Naive thymus-derived CD4-positive, alpha-beta T cell (primary cell): ENCODE data around the gene PXMP4. TPM values are rescaled to one million over a fixed set of nuclear protein-coding genes. Genes with fewer than 3 reads are reported as not detected.

ENCODE experiments used
- ATAC-seq: fragments of 150-1000 bp; cut with Tn5 transposase; 2 replicates; pipeline ENCODE4 v1.10.0; 2021; ENCODE audit warnings: mild to moderate bottlenecking, moderate library complexity
- CTCF ChIA-PET: fragments of 350-600 bp; sonication (Branson Sonifier 250); formaldehyde crosslinking; loops from one replicate; lab custom pipeline; 2021; ENCODE audit warnings: antibody characterized with exemption; lab: Charles Lee
- POLR2A ChIA-PET: fragments of 350-600 bp; sonication (Branson Sonifier 250); formaldehyde crosslinking; loops from one replicate; lab custom pipeline; 2021; ENCODE audit warnings: antibody characterized with exemption, inconsistent platforms; lab: Charles Lee
- DNase-seq, 9 donors: peaks; one replicate each; pipeline versions ENCODE4 v3.0.0 to v3.0.0-alpha.2; 2020 to 2022; ENCODE audit warnings: mixed read lengths in 1 of 9
- H3K27ac ChIP-seq: one replicate; pipeline ENCODE4 v1.7.0; 2013; ENCODE audit warnings: mild to moderate bottlenecking, low read depth, low read length, moderate library complexity
- H3K27me3 ChIP-seq, 2 donors: one replicate each; pipeline ENCODE4 v1.7.0; 2013; ENCODE audit warnings: low read length in 2 of 2, mild to moderate bottlenecking in 2 of 2, moderate library complexity in 2 of 2; ENCODE audit not compliant: control insufficient read depth in 2 of 2, insufficient read depth in 2 of 2
- H3K36me3 ChIP-seq, 3 experiments: 1 replicate in 2 of 3; 2 replicates in 1 of 3; pipeline ENCODE4 v1.7.0; 2013; ENCODE audit warnings: low read length in 3 of 3, mild to moderate bottlenecking in 3 of 3, moderate library complexity in 1 of 3; ENCODE audit not compliant: insufficient read depth in 3 of 3, control insufficient read depth in 2 of 3
- H3K4me1 ChIP-seq, 2 donors: one replicate each; pipeline ENCODE4 v1.7.0; 2013; ENCODE audit warnings: low read length in 2 of 2, mild to moderate bottlenecking in 2 of 2, moderate library complexity in 1 of 2; ENCODE audit not compliant: control insufficient read depth in 2 of 2, insufficient read depth in 2 of 2
- H3K4me3 ChIP-seq: 2 replicates; pipeline ENCODE4 v1.7.0; 2013; ENCODE audit warnings: mild to moderate bottlenecking, low read length
- H3K9me3 ChIP-seq, 3 experiments: 1 replicate in 2 of 3; 2 replicates in 1 of 3; pipeline ENCODE4 v1.7.0; 2013; ENCODE audit warnings: low read length in 3 of 3; ENCODE audit not compliant: control insufficient read depth in 2 of 3
- H3K27ac Mint-ChIP-seq, 9 donors: one replicate each; pipeline ENCODE4 v1.8.0; 2020 to 2022; ENCODE audit warnings: mixed read lengths in 9 of 9, mild to moderate bottlenecking in 8 of 9, moderate library complexity in 5 of 9, inconsistent platforms in 2 of 9
- H3K27me3 Mint-ChIP-seq, 5 donors: one replicate each; pipeline ENCODE4 v1.8.0; 2021 to 2022; ENCODE audit warnings: mixed read lengths in 5 of 5, mild to moderate bottlenecking in 1 of 5
- H3K36me3 Mint-ChIP-seq, 5 donors: one replicate each; pipeline ENCODE4 v1.8.0; 2020 to 2022; ENCODE audit warnings: mixed read lengths in 5 of 5, mild to moderate bottlenecking in 3 of 5, inconsistent platforms in 1 of 5
- H3K4me1 Mint-ChIP-seq, 7 donors: one replicate each; pipeline ENCODE4 v1.8.0; 2020 to 2022; ENCODE audit warnings: mixed read lengths in 7 of 7, mild to moderate bottlenecking in 3 of 7, inconsistent platforms in 1 of 7
- H3K4me3 Mint-ChIP-seq, 10 donors: one replicate each; pipeline ENCODE4 v1.8.0; 2020 to 2022; ENCODE audit warnings: mild to moderate bottlenecking in 10 of 10, mixed read lengths in 10 of 10, moderate library complexity in 6 of 10, inconsistent platforms in 2 of 10
- H3K9me3 Mint-ChIP-seq, 11 donors: one replicate each; pipeline ENCODE4 v1.8.0; 2020 to 2022; ENCODE audit warnings: mixed read lengths in 11 of 11, mild to moderate bottlenecking in 4 of 11, inconsistent platforms in 1 of 11, moderate library complexity in 1 of 11
- intact Hi-C, 2 donors: fragments of 100-400 bp; cut with micrococcal nuclease; formaldehyde crosslinking; loops; one replicate each; pipeline ENCODE4 v1.15.1; 2023
- polyA plus RNA-seq, 2 donors: library from polyadenylated mRNA; unstranded; fragments of 300-500 nt; fragmentation: Illumina TruSeq; gene quantifications; one replicate each; pipeline ENCODE4 v1.2.3, GENCODE V29; 2021
- total RNA-seq, 6 experiments: library from RNA in 5 of 6; stranded (reverse) in 5 of 6; gene quantifications; 1 replicate in 5 of 6; 2 replicates in 1 of 6; pipeline ENCODE4 v1.2.3 and lab custom pipeline; 2021 to 2026

Gene PXMP4
- total and polyA plus RNA-seq, 7 experiments from 2014 or later, result 4.5 to 18.7 (median 10.1) TPM

DNA sequence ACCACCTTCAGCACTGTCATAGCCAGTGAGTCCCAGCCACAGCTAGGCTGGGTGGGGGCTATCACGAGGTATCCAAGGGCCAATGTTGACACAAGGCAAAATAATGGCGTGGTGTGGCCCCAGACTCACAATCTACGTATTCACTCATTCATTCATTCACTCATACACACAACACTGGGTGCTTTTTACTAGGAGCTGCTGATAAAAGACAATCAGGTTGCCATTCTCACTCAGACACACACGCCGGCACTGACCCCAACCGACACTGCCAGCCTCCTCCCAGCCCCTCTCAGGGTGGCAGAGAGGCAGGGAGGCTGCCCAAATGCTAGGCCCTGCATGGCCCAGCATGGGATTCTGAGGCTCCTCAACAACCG lies 59.4 kb downstream of the PXMP4 start:
- intact Hi-C loops, result loop anchor here (5.0 to 10.0 kb wide), 3 partner anchors 72 to 257 kb away; partner anchors contain the start of genes CHMP4B (in 1 of the 2) and ZNF341 (in 1 of the 2)
- Histone ChIP-seq H3K4me3 (no peak overlapping the region), H3K9me3 (no peaks in the 10 kb centered on the region), H3K27me3 (no peaks in the 10 kb centered on the region), H3K4me1 (peaks cover 14 to 15% of the 10 kb centered on the region in 2 donors), H3K36me3 (no peaks in the 10 kb centered on the region), H3K27ac (no peak overlapping the region)
- DNase-seq (no peak), ATAC-seq (no peak)
- Mint-ChIP-seq H3K27ac (no peak overlapping the region), H3K9me3 (no peaks in the 10 kb centered on the region), H3K4me1 (peaks cover 14 to 27% (median 22%) of the 10 kb centered on the region in 7 donors), H3K27me3 (no peaks in the 10 kb centered on the region), H3K4me3 (no peak overlapping the region), H3K36me3 (no peaks in the 10 kb centered on the region)
- POLR2A ChIA-PET, result no interaction called here
- CTCF ChIA-PET, result no interaction called here

DNA sequence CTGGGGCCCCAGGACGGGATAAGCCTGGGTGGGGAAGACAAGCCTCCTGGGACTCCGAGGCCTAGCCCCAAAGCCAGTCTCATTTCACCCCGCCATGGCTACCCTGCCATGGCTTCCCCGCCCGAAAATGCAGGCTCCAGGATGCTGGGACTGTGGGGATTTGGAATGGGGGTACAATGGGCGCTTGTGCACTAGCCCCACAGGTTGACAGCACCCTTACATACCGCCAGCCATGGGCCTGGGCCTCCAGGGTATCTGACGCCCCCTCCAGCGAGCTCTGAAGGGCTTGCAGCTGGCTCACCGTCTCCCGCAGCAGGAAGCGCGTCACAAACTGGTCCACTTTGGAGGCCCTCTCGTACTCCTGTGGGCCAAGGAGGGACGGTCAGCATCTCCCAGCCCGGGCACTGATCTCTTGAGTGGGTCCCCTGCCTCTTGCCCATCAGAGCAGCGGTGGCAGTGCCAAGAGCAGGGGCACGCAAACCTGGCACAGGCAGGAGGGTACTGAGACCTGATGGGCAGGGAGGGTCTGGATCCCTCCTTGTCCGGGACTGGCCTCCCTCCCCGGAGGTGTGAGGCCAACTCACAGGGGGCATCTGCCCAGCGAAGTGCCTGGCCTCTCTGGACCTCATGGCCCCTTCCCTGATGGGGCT lies 60.0 kb downstream of the PXMP4 start:
- Mint-ChIP-seq H3K27ac (no peak overlapping the region), H3K4me1 (peaks cover 12 to 23% (median 18%) of the 10 kb centered on the region in 7 donors), H3K36me3 (no peaks in the 10 kb centered on the region), H3K9me3 (no peaks in the 10 kb centered on the region), H3K4me3 (no peak overlapping the region), H3K27me3 (no peaks in the 10 kb centered on the region)
- ChIA-PET POLR2A (no interaction called here), CTCF (no interaction called here)
- no peaks in the 10 kb centered on the region for H3K27me3 ChIP-seq
- intact Hi-C loops, result loop anchor here (5.0 to 10.0 kb wide), 3 partner anchors 72 to 257 kb away; partner anchors contain the start of genes CHMP4B (in 1 of the 2) and ZNF341 (in 1 of the 2)
- H3K27ac ChIP-seq, result no peak overlapping the region
- peaks cover 14 to 15% of the 10 kb centered on the region in 2 donors for H3K4me1 ChIP-seq
- no peak overlapping the region for H3K4me3 ChIP-seq
- no peaks in the 10 kb centered on the region for H3K9me3 ChIP-seq
- H3K36me3 ChIP-seq, result no peaks in the 10 kb centered on the region
- DNase-seq, result no peak
- ATAC-seq, result no peak

DNA sequence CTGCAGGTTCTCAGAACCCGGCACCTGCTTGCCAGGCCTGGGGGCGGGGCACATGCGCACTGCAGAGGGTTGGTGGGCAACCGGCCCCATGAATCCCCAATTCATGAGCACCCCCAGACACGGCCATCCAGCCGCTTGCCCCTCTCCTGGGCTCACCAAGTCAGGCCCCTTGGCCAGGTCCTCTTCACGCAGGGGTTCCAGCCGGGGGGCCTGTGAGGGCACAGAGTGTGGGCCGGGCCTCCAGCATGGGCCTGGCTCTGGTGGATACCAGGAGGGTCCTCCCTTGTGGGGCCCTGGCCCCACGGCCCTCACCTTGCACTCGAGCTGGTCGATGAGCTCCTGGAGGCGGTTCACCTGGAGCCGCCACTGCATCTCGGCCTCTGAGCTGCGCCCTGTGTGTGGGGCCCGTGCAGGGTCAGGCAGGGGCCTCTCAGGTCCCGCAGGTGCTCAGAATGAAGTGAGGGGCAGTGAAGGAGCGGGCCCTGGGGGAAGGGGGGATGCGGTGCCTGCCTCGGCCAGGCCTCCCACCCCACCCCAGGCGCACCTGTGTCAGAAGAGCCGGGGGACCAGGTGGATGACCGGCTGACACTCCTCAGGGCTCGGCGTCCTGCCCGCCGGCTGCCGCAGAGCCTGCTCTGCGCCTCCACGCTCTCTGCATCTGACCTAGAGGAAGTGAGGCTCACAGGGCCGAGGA lies 60.6 kb downstream of the PXMP4 start:
- ATAC-seq, result no peak
- Histone ChIP-seq H3K27me3 (no peaks in the 10 kb centered on the region), H3K4me1 (peaks cover 14 to 15% of the 10 kb centered on the region in 2 donors), H3K36me3 (no peaks in the 10 kb centered on the region), H3K4me3 (no peak overlapping the region), H3K9me3 (no peaks in the 10 kb centered on the region), H3K27ac (no peak overlapping the region)
- Mint-ChIP-seq H3K36me3 (no peaks in the 10 kb centered on the region), H3K4me1 (peaks cover 5 to 18% (median 11%) of the 10 kb centered on the region in 7 donors), H3K27me3 (no peaks in the 10 kb centered on the region), H3K9me3 (no peaks in the 10 kb centered on the region), H3K27ac (no peak overlapping the region), H3K4me3 (no peak overlapping the region)
- POLR2A ChIA-PET, result no interaction called here
- intact Hi-C loops, result loop anchor here (5.0 to 10.0 kb wide), 3 partner anchors 73 to 258 kb away; partner anchors contain the start of genes CHMP4B (in 1 of the 2) and ZNF341 (in 1 of the 2)
- DNase-seq, result no peak
- CTCF ChIA-PET, result no interaction called here

DNA sequence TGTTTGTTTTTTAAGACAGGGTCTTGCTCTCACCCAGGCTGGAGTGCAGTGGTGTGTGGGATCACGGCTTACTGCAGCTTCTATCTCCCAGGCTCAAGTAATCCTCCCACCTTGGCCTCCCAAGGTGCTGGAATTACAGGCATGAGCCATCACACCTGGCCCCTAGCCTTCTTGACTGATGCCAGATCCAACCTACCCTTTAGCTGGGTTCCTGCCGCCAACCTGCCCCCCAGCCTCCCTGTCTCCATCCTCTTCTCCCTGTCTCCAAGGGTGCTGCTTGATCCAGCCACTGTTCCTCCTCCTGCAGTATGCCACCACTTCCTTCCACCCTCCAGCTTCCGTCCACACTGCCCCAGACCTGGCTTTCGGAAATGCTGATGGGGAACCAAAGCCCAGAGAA lies 61.2 kb downstream of the PXMP4 start:
- peaks cover 0 to 15% (median 6%) of the 10 kb centered on the region in 7 donors for H3K4me1 Mint-ChIP-seq
- intact Hi-C loops, result no loop called here
- H3K27me3 Mint-ChIP-seq, result no peaks in the 10 kb centered on the region
- H3K36me3 Mint-ChIP-seq, result no peaks in the 10 kb centered on the region
- no peak overlapping the region for H3K4me3 Mint-ChIP-seq
- Histone ChIP-seq H3K4me3 (no peak overlapping the region), H3K36me3 (no peaks in the 10 kb centered on the region), H3K4me1 (peaks cover 8 to 10% of the 10 kb centered on the region in 2 donors), H3K9me3 (no peaks in the 10 kb centered on the region), H3K27me3 (no peaks in the 10 kb centered on the region), H3K27ac (no peak overlapping the region)
- no peak for DNase-seq
- ChIA-PET POLR2A (no interaction called here), CTCF (no interaction called here)
- H3K9me3 Mint-ChIP-seq, result no peaks in the 10 kb centered on the region
- no peak overlapping the region for H3K27ac Mint-ChIP-seq
- no peak for ATAC-seq

DNA sequence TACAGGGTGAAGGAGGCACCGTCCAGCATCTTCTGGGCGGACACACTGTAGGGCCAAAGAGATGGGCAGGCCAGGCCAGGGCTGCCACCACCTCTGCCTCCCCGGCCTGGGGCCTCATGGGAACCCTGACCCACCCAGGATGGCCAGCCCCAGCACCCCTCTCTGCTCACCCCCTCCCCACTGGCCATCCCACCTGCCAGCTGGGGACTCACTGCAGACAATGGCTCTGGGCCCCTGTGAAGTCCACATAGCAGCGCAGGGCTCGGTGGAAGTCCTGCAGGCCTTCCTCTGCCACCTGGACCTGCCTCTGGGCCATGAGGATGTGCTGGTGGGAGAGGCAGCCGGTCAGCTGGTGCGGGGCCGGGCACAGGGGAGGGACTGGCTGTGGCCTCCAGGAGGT lies 61.6 kb downstream of the PXMP4 start:
- POLR2A ChIA-PET, result no interaction called here
- no peaks in the 10 kb centered on the region for H3K9me3 ChIP-seq
- CTCF ChIA-PET, result no interaction called here
- Mint-ChIP-seq H3K27me3 (no peaks in the 10 kb centered on the region), H3K4me1 (peaks cover 3 to 15% (median 5%) of the 10 kb centered on the region in 7 donors), H3K4me3 (no peak overlapping the region), H3K27ac (no peak overlapping the region), H3K36me3 (no peaks in the 10 kb centered on the region), H3K9me3 (no peaks in the 10 kb centered on the region)
- H3K27ac ChIP-seq, result no peak overlapping the region
- peaks cover 7 to 8% of the 10 kb centered on the region in 2 donors for H3K4me1 ChIP-seq
- ATAC-seq, result no peak
- no peaks in the 10 kb centered on the region for H3K27me3 ChIP-seq
- H3K4me3 ChIP-seq, result no peak overlapping the region
- intact Hi-C loops, result no loop called here
- no peaks in the 10 kb centered on the region for H3K36me3 ChIP-seq
- DNase-seq, result no peak

DNA sequence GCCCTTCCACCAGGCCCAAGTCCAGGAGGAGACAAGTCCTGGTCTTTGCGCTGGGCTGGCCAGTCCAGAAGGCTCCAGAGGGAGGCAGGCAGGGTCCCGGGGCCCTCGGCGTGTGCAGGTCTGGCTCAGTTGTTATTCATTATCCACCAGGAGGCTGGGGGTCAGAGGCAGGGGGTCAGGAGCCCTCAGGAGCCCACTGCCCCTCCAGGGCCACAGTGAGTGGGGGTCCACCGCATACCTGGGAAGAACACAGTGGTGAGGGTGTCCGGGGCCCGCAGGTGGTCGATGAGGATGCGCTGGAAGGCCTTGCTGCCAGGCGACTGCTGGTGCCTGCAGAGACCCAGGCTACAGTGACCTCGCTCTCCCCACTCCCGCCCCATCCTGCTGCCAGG lies 62.4 kb downstream of the PXMP4 start:
- CTCF ChIA-PET, result no interaction called here
- no peaks in the 10 kb centered on the region for H3K27me3 Mint-ChIP-seq

More for the DNA sequence above, 62.4 kb downstream of the PXMP4 start:
- peaks cover 2 to 6% of the 10 kb centered on the region in 2 donors for H3K4me1 ChIP-seq
- H3K27ac ChIP-seq, result no peak overlapping the region
- DNase-seq, result no peak
- POLR2A ChIA-PET, result interaction anchor here (1.3 kb wide), 1 partner anchor 170 kb away, joined by 3 read pairs; no protein-coding TSS in a partner anchor
- no peak overlapping the region for H3K27ac Mint-ChIP-seq
- peaks cover 2 to 13% (median 3%) of the 10 kb centered on the region in 7 donors for H3K4me1 Mint-ChIP-seq
- intact Hi-C loops, result no loop called here
- H3K36me3 ChIP-seq, result no peaks in the 10 kb centered on the region
- H3K27me3 ChIP-seq, result no peaks in the 10 kb centered on the region
- no peak overlapping the region for H3K4me3 ChIP-seq
- no peaks in the 10 kb centered on the region for H3K36me3 Mint-ChIP-seq
- no peaks in the 10 kb centered on the region for H3K9me3 ChIP-seq
- H3K9me3 Mint-ChIP-seq, result no peaks in the 10 kb centered on the region
- H3K4me3 Mint-ChIP-seq, result no peak overlapping the region
- ATAC-seq, result no peak
